Suppressor macrophage treated with lipopolysaccharide for 1 hour (primary cell): ENCODE results near the gene IRX3.
"Not testable (repeated sequence)": the region's sequence is repeated elsewhere in the genome, so short reads cannot be mapped to it uniquely, and the experiment has no call there.

ENCODE experiments used
- DNase-seq, 3 donors: peaks; one replicate each; pipeline ENCODE4 v3.0.0-alpha.2; 2020 to 2022

The IRX3 gene

GRCh38 chr16:54273566-54273965 lies 13.0 kb downstream of the IRX3 start:
- DNase-seq = no peak

DNA sequence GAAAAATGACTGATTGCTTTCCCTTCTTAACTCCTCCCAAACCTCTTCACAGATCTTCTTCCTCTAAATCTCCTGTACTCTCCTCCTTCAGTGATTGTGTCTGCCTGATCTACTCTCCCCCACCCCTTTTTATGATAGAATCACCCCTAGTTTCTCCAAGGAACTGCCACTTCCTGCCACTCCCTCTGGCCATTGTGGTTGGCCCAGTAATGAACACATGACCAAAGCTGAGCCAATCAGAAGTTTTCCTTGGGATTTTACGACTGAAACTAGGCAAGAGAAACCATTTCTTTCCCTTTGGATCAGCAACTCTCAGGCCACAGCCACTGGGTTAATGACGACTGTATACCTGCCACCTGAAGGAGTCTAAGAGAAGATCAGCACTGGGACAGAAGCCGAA lies 15.9 kb downstream of the IRX3 start:
- no peak for DNase-seq

GRCh38 chr16:54269461-54269860 lies 17.1 kb downstream of the IRX3 start:
- DNase-seq = no peak

DNA sequence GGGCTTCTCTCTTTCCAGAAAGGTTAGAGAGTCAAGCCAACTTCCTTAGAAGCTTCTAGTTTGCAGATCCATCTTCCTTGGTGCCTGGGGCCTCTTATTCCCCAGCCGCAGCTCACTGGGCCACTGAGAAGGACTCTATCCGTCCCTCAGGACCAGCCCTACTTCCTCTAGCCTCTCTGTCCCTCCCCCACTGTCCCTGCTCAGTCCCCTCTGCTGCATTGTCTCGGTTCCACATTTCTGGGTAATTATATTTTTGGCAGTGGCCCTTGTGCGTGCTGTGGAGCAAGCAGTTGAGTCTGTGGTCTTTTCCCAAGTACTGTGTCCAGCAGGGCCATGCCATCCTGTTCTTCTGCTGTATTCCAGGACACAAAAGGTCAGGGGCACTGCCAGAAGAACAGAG lies 17.8 kb downstream of the IRX3 start:
- peak in 1 of 3 donors; percentile 10 for DNase-seq

DNA sequence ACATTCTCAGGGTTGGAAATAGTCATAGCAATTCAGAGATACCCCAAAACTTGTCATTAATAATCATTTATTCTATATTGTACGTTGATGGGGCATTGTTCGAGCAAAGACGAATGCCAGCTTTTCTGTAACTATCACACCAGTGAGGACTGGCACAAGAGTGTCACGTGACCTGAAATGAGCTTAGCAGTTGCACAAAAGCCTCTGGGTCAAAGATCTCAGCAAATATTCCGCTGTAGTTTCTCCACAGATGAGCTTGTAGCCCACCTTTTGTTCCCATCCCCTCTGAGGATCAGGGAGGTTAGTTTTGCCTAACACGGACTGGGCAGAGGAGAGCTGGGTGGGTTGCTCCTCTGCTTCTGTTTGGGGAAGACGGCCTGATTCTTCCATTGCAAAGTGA lies 18.2 kb downstream of the IRX3 start:
- no peak for DNase-seq

DNA sequence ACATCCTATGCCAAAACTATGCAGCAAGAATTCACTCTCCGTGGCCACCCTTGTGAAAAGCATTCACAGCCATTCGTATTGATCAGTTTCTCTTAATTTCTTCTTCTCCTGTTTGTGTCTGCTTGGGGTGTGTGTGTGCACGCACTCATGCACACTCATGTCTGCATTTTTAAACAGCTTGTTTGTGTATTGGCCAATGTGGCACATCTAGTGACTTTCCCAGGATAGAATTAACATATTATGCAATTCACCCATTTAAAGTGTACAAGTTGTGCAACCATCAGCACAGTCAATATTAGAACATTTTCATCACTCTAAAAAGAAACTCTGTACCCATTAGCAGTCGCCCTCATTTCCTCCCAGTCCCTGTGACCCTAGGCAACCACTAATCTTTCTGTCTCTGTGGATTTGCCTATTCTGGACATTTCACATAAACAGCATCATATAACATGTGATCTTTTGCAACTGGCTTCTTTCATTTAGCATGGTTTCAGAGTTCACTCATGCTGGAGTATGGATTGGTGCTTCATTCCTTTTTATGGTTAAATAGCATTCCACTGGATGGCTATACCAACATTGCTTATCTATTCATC lies 20.1 kb downstream of the IRX3 start:
- peak; percentile 18 to 50 (median 39) for DNase-seq

DNA sequence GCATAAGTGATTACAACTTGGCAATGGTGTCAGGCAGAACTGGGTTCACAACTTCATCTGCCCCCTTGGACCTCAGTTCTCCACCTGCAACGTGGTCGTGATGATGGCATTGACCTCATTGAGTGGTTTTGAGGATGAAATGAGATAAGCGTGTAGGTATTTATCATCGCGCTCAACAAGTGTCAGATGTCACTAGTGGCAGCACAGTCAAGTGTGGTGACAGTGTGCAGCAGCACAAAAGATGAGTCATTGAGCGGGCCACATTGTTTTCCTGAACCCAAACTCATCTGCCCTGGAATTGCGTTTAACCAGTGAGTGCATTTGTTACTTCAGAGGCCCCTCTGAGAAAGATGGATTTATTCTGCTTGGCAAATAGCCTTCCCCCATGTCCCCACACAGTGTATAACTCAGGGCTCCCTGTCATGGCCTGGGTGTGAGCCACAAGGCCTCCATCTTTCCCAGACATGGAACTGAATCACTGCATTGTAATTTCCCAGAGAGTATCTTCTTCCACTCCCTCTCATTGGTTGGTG lies 20.9 kb downstream of the IRX3 start:
- DNase-seq = no peak

DNA sequence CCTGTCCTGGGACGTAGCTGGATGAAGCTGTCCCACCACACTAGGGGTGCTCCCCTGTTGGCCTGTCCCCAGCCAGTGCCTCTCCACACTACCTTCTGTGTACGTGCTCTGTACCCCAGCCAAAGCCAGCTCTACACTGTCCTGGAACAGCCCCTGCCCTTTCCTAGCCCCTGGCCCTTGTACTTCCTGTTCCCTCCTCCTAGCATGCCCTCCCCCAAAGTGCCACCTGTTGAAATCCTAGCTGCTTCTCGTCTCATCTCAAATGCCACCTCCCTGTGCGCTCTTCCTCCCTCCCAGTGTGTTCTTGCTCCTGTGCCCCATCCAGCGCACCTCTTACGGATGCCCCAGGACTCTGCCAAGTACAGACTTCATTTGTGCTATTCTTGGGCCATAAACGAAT lies 33.5 kb downstream of the IRX3 start:
- DNase-seq = no peak

GRCh38 chr16:54248863-54249710 lies 37.5 kb downstream of the IRX3 start:
- DNase-seq = no peak

GRCh38 chr16:54247705-54248104 lies 38.9 kb downstream of the IRX3 start:
- DNase-seq = not testable (repeated sequence)

- DNase-seq = no peak
Measured at GRCh38 chr16:54246454-54246821, 40.1 kb downstream of the IRX3 start.

- DNase-seq = no peak
Measured at GRCh38 chr16:54245788-54246453, 40.7 kb downstream of the IRX3 start.

GRCh38 chr16:54244061-54244886 lies 42.3 kb downstream of the IRX3 start:
- no peak for DNase-seq

- no peak for DNase-seq
Measured at GRCh38 chr16:54243202-54243601, 43.4 kb downstream of the IRX3 start.

DNA sequence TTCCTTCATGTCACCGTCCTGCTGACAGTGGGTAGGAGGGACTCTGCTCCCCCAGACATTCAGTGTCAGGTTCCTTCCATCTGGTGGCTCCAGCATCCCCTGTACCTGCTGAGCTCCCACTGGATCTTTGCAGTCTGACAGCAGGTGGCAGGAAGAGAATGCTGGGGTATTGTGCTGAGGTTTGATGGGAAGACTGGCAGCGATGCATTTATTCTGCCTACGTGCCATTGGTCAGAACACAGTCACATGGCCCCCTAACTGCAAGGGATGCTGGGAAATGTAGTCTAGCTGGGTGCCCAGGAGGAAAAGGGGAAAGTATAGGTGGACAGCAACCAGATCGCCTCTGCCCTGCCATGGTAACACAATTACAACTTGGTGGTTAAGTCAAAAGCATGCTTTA lies 44.4 kb downstream of the IRX3 start:
- DNase-seq = no peak

- no peak for DNase-seq
Measured at GRCh38 chr16:54241525-54241924, 45.1 kb downstream of the IRX3 start.

DNA sequence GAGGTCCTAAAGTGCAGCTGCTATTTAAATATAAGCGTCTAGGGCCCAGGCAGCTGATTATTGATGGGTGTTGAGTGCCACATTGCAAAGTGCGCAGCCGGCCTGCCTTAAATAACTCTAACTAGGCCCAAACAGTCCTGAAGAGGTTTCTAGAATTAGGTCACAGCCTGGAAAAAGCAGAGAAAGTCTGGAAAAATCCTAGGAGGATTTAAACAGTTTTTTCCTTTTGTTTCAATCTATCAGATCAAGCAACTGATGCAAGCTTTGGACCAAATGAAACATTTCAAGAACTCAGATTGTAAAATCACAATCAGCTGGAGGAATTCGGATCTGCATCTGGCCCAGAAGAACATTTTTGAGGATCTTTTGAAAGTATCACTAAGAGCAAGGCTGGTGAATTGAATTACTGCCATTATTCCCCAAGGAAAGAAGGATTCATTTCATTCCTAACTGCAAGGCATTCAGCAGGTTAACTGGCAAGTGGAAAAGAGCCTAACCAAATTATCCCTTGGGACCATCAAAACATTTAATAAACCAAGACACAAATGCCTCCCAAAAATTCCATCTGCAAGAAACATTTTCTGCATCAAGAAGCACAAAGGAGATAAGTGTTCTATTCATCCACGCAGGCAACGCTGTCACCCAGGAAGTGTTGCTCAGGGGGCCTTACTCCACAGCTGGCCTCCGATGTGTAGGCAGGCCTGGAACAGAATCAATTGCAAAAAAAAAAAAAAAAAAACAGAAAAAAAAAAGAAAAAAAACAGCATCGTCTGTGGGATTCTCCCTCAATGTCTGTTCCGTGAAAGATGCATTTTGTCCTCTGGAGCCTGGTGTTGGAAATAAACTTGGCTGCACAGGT lies 46.1 kb downstream of the IRX3 start:
- DNase-seq = no peak

- no peak for DNase-seq
Measured at GRCh38 chr16:54239456-54239855, 47.1 kb downstream of the IRX3 start.

GRCh38 chr16:54236773-54237172 lies 49.8 kb downstream of the IRX3 start:
- no peak for DNase-seq

GRCh38 chr16:54233615-54234014 lies 53.0 kb downstream of the IRX3 start:
- no peak for DNase-seq
